Measurements from ENCODE around the gene COMMD4.

GRCh38 chr15:75366163-75366562, 30.3 kb downstream of the COMMD4 start:
- TF ChIP-seq CTCF (IDR thresholded peaks at IDR 0.05; ENCODE audit: extremely low read depth in 1 of 2, insufficient read depth in 1 of 2, low read depth in 1 of 2, low read length in 2 of 2), result no peak
- no peak for TF ChIP-seq POLR2A (IDR thresholded peaks at IDR 0.05; ENCODE audit: low read depth, low read length)
- no peak for TF ChIP-seq EZH2 (IDR thresholded peaks at IDR 0.05; ENCODE audit: borderline replicate concordance, low read depth, low read length, severe bottlenecking)
- TF ChIP-seq POLR2AphosphoS5 (IDR thresholded peaks at IDR 0.05; ENCODE audit: insufficient read depth, low read depth, low read length), result no peak
- no peak for TF ChIP-seq MYC (IDR thresholded peaks at IDR 0.05; ENCODE audit: low read depth, low read length)

All from endothelial cell of umbilical vein (primary cell).